H7 (cell line): ENCODE results near the gene MAN2A1. TPM values are rescaled to one million over a fixed set of nuclear protein-coding genes. Genes with fewer than 3 reads are reported as not detected.

Experiments used
- DNase-seq: peaks from one replicate; pipeline ENCODE4 v3.0.0; 2012
- H3K27me3 ChIP-seq: 2 replicates; pipeline ENCODE4 v1.6.0; 2011; ENCODE audit warnings: mild to moderate bottlenecking, low read length; ENCODE audit not compliant: control insufficient read depth, insufficient read depth
- H3K36me3 ChIP-seq: replicated peaks from 2 replicates; pipeline ENCODE4 v1.5.1; 2011; ENCODE audit warnings: low read length; ENCODE audit not compliant: control insufficient read depth, insufficient read depth
- H3K4me3 ChIP-seq: 2 replicates; pipeline ENCODE4 v1.5.1; 2011; ENCODE audit warnings: low read depth, mild to moderate bottlenecking, control low read depth, low read length, moderate library complexity; ENCODE audit not compliant: insufficient read depth
- total RNA-seq: library from RNA; depleted of rRNA; stranded (reverse); fragments of >200 nt; shearing (Covaris generic); gene quantifications from 2 replicates; pipeline ENCODE4 v1.2.3, GENCODE V29; 2014; rRNA removed

Gene MAN2A1
- total RNA-seq = 53.5 and 70.3 TPM in 2 replicates

DNA sequence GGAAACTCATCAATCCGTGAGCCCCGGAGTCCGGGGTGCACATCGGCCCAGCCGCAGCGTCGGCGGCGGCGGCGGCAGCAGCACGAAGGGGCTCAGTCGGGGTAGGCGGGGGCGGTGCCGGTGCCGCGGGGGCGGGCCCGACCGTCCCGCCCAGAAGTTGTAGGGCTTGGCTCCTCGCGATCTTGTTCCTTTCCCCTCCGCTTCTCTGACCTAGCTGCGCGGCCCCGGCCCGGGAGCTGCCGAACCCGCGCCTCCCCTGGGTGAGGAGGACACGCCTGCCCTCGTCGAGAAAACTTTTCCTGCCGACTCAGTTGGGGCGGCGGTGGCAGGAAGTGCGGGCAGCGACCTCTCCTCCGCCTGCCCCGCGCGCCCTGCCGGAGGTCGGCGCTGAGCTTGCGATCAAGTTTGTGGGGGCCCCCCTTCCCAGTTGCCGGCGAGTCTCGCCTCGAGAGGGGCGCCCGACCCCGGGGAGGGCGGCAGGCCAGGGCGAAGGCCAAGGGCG is at the start of gene MAN2A1:
MAN2A1 (plus strand) TSS at position 188 of the 502 bp plus-strand sequence. CDS start 491 bp downstream, outside the sequence.
- peak; percentile 85 for DNase-seq
- no peaks in the 10 kb centered on the region for H3K27me3 ChIP-seq
- no peaks in the 10 kb centered on the region for H3K36me3 ChIP-seq
- peak within 1 kb of the TSS; percentile 95 for H3K4me3 ChIP-seq

DNA sequence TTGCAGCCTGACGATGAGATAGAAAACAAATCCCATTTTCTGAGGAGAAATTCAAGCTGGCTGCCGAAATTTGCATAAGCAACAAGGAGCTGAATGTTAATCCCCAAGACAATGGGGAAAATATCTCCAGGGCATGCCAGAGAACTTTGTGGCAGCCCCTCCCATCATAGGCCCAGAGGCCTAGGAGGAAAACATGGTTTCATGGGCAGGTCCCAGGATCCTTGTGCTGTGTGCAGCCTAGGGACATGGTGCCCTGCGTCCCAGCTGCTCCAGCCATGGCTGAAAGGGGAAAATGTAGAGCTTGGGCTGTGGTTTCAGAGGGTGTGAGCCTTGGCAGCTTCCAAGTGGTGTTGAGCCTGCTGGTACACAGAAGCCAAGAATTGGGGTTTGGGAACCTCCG is 48.8 kb upstream of the MAN2A1 start:
- DNase-seq = no peak
- no peak overlapping the region for H3K4me3 ChIP-seq
- H3K36me3 ChIP-seq = no peaks in the 10 kb centered on the region
- H3K27me3 ChIP-seq = no peaks in the 10 kb centered on the region

DNA sequence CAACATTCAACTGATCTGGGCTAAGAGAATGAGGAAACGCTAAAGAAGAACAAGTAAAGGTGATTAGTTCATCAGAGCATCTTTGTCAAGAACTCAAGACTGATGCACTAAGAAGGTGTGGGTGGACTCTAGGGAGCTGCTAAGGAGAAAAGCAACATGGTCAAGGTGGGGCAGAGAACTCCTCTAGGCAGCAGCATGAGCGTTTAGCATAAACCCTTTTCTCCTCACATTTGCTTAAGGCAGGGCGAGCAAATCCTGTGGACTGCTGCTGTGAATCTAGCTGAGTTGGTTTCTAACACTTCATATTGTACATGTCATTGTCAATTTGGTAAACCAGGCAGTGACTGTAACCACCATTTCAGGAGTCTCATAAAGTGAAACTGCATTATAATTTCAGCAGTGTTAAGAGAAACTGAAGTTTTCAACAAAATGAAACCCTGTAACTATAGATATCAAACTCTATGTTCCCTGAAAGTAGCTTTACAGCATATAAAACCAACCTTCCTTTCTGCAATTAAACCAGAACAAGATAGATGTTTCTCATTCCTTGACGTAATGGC is 45.9 kb upstream of the MAN2A1 start:
- Histone ChIP-seq H3K36me3 (no peaks in the 10 kb centered on the region), H3K27me3 (no peaks in the 10 kb centered on the region), H3K4me3 (no peak overlapping the region)
- no peak for DNase-seq

DNA sequence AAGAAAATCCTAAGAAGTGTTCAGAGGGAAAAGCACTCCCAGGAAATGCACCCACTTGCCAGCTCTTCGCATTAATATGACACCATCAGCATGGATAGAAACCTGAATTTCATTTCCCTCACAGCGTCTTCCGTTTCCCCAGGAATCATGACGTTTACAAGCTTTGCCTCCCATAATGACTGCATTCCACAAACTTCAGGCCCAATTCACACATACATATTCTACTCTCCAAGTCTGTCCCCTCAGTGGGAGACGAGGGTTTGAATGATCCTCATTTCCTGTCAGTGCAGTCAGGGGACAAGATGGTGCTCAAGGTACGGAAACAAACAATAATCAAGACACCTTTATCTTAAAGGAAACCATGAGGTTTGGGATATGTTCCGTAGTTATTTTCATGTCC is 44.9 kb upstream of the MAN2A1 start:
- Histone ChIP-seq H3K4me3 (no peak overlapping the region), H3K36me3 (no peaks in the 10 kb centered on the region), H3K27me3 (no peaks in the 10 kb centered on the region)
- no peak for DNase-seq

DNA sequence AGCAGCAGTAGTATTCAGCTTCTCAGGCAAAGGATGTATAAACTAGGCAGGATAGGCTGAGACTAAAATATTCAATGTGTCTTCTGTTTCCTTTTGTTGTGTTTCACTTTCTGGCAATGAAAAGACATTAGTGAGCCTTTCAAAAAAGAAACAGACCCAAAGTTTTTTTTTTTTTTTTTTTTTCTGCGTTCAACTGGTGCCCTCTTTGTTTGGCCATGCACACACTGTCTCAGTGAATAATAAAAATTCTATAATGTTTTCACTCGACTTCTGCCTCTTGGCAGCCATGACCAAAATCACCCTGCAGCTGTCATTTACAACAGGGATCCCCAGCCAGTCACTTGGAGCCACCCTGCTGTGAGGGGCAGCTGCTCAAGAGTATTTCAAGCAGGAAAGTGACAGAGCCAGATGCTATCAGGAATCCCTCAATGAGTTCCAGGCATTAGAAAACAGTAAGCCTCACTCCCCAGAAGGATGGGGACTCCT is 44.0 kb upstream of the MAN2A1 start:
- H3K4me3 ChIP-seq = no peak overlapping the region
- no peak for DNase-seq
- H3K36me3 ChIP-seq = no peaks in the 10 kb centered on the region
- H3K27me3 ChIP-seq = no peaks in the 10 kb centered on the region

DNA sequence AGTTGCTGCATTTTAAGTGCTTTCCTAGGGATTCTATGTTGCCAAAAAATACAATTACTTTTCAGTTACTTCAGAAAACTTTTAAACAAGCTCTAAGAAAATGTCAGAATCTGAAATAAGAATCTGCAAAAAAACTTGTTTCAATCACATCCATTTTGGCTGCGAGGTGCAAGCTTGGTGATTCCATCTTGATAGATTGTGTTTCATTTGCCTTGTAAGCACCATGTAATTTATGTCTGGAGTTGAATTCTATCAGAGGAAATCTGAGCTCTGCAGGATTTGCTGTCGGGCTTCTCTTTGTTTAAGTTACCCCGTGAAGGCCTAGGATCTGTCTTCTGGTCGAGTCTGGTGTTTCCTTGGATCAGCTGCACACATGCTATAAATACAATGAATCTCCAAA is 40.4 kb upstream of the MAN2A1 start:
- no peak overlapping the region for H3K4me3 ChIP-seq
- no peaks in the 10 kb centered on the region for H3K36me3 ChIP-seq
- no peak for DNase-seq
- no peaks in the 10 kb centered on the region for H3K27me3 ChIP-seq

DNA sequence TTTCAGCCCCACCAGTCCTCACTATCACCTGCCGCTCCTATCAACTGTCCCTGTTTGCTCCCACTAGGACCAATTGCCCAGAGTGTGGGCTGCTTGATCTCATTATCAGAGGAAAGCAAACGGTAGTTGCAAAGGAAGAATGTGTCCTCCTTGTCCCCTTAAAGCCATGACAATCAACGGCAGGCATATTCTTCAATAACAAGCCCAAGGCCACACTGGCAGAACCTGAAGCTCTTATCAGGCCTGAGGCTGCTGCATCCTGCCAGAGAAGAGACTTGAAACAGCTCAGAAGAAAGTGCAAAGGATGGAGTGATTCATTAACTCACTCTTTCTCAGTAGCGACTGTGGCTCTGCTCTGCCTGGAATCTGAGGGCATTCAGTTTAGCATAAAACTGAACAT is 39.2 kb upstream of the MAN2A1 start:
- no peaks in the 10 kb centered on the region for H3K27me3 ChIP-seq
- H3K36me3 ChIP-seq = no peaks in the 10 kb centered on the region
- no peak overlapping the region for H3K4me3 ChIP-seq
- DNase-seq = no peak

DNA sequence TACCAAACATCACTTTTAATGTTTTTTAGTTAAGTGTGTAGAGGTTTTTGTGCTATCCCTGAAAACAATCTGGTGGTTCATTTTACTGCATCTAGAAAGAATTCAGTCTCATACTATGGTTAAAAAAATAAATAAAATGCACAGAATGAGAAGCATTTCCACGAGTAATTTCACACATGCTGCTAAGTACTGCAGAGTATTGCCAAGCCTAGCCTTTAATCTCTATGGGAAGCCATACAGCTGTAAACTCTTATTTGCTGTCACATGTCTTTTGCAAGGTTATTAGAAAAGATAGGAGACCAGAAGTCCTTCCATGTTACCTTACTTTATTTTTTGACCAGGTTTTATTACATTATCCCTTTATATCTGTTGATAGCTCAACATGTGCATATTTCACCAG is 37.6 kb upstream of the MAN2A1 start:
- H3K27me3 ChIP-seq = no peaks in the 10 kb centered on the region
- no peak overlapping the region for H3K4me3 ChIP-seq
- no peak for DNase-seq
- no peaks in the 10 kb centered on the region for H3K36me3 ChIP-seq

DNA sequence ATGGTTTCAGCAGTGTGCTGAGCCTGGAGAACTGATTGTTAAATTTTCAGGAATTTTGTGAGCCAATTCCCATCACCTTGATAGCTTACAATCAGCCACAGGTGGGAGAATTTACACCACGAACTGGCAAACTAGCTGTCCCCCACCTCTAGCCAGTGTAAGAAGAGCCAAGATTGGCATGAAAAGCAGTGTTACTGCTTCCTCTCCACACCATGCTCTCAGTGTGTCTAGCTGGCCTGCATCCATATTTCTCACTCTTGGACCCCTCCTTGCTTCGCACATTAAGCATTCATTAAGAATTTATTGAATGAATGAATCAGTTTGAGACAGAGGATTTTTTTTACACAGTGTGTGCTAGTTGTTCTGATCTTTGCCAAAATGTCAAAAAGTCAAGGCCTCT is 36.7 kb upstream of the MAN2A1 start:
- no peak overlapping the region for H3K4me3 ChIP-seq
- no peaks in the 10 kb centered on the region for H3K36me3 ChIP-seq
- DNase-seq = no peak
- H3K27me3 ChIP-seq = no peaks in the 10 kb centered on the region

DNA sequence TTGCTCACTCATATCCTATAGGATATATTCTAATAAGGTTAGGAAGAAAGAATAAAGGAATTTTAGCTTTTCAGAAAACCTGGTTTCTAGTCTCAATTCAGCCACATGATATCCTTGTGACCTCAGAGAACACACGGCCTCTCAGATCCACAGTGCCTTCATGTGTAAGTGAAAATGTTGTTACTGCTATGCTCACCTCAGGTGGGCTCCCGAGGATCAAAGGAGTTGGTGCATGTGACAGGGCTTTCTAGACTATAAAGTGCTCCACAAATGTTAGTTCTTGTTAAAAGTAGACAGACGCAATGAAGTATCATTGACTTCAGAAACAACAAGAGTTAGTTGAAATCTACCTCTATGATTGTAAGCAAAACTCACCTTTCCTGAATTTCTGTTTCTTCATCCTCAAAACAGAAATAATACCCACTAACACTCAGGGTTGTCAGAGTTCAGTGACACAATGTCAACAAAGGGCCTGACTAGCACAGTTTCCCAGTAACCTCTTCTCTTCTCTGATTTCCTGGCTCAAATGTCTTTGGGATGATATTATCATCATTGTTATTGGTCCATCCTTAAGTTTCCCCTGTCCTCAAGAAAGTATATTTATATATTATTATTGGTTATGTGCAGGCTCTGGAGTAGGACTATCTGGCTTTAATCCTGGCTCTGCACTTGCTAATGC is 36.0 kb upstream of the MAN2A1 start:
- H3K4me3 ChIP-seq = no peak overlapping the region

DNA sequence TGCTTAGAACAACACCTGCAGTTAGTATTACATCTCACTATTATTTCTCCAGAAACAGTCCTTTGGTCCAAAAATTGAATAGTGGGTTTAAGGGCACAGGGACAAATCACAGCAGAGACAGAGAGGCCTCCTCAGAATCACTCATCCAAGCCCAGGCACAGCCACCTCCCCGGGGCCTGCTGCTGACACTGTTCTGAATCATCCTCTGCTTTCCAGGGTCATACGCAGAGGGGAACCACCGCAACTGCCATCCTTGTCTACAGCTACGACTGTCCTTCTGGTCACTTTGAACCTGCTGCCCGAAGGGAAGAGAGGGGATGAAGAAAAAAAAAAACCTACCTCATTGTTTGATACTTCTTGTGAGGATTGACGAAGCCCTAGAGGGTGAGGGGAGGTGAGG is 35.3 kb upstream of the MAN2A1 start:
- H3K27me3 ChIP-seq = no peaks in the 10 kb centered on the region
- DNase-seq = no peak
- H3K4me3 ChIP-seq = no peak overlapping the region
- H3K36me3 ChIP-seq = no peaks in the 10 kb centered on the region

More for the DNA sequence above, 36.0 kb upstream of the MAN2A1 start:
- no peak for DNase-seq
- Histone ChIP-seq H3K36me3 (no peaks in the 10 kb centered on the region), H3K27me3 (no peaks in the 10 kb centered on the region)

DNA sequence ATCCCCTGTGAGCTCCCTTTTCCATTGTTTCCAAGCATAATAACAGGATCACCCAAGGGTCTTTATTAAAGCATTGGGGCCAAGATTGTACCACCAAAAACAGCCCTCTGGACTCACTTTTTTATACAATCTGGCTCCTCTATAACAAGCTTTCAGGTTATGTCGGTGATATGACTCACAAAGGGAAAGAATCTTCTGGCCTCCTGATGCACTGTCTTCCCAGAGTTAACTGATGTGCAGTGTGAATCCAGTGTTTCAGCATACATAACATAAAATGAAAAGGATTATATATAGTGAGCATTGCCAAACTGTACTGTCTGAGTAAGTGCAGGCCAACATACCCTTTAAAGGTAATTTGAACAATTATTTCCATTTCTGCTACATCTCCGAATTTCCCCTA is 33.9 kb upstream of the MAN2A1 start:
- no peak for DNase-seq
- Histone ChIP-seq H3K36me3 (no peaks in the 10 kb centered on the region), H3K27me3 (no peaks in the 10 kb centered on the region), H3K4me3 (no peak overlapping the region)

DNA sequence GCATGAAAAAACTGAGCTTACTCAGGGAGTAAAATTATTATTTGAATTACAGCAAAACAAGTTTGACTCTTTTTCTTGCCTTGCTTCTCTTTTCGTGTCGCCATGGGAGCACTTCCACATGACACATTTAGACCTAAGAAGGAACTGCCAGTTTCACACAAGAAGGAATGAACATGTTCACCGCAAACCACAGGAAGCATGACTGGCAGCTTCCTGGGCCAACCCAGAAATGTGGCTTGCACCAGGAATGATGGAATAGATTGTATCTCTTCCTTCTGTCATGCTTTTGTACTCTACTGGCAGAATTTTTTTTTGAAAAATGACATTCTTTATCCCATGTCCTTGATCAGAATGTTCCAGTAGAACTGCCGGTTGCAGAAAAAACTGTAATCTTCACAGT is 32.9 kb upstream of the MAN2A1 start:
- no peaks in the 10 kb centered on the region for H3K36me3 ChIP-seq
- H3K27me3 ChIP-seq = no peaks in the 10 kb centered on the region
- no peak overlapping the region for H3K4me3 ChIP-seq
- DNase-seq = no peak

DNA sequence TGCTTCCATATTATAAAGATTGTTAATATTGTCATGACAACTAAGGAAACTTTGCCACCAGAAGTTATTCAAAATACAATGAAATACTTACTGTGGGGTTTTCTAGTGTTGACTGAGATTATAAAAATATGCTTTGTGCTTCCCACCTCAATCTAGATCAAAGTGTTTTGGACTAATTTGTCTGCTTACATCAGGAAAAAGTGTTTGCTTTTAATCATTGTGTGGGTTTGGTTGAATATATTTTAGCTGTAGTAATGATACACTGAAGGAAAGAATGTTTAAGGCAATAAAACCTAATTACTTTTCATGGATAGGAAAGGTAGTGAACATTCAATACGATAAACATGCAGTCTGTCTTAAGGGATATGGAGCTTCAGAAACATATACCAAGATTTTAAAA is 29.8 kb upstream of the MAN2A1 start:
- Histone ChIP-seq H3K27me3 (no peaks in the 10 kb centered on the region), H3K4me3 (no peak overlapping the region)

DNA sequence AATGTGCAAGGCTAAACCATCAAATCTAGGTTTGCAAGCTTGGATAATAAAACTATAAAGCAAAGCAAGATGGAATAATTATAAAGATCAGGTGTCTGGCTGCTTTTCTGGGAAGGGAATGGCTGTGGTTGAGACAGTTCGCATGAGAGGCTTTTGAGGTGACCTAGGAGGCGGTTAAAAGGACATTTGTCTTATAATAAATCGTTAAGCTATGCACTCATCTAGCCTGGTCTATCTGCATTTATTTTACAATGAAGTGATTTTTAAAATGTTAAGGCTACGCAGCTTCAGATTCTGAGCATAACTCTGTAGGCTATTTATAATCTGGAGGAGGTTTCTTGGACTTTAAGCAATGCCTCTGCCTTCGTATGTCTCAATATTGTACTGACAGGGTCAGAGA is 29.4 kb upstream of the MAN2A1 start:
- no peak for DNase-seq
- no peak overlapping the region for H3K4me3 ChIP-seq
- no peaks in the 10 kb centered on the region for H3K36me3 ChIP-seq
- H3K27me3 ChIP-seq = no peaks in the 10 kb centered on the region

More for the DNA sequence above, 29.8 kb upstream of the MAN2A1 start:
- no peak for DNase-seq
- no peaks in the 10 kb centered on the region for H3K36me3 ChIP-seq
